Ishikawa (cell line): ENCODE results near the gene ARL3.

ENCODE experiments used
- CEBPB ChIP-seq: IDR thresholded peaks from 2 replicates; pipeline ENCODE4 v1.6.1; 2012
- CREB1 ChIP-seq: IDR thresholded peaks from 2 replicates; pipeline ENCODE4 v1.6.1; 2012; ENCODE audit warnings: low read depth
- EGR1 ChIP-seq: IDR thresholded peaks from 2 replicates; pipeline ENCODE4 v1.6.1; 2012
- EP300 ChIP-seq: IDR thresholded peaks from 2 replicates; pipeline ENCODE4 v1.6.1; 2012; ENCODE audit warnings: borderline replicate concordance
- FOXM1 ChIP-seq: IDR thresholded peaks from 2 replicates; pipeline ENCODE4 v1.6.1; 2012; ENCODE audit warnings: low read depth, borderline replicate concordance
- MAX ChIP-seq: IDR thresholded peaks from 2 replicates; pipeline ENCODE4 v1.6.1; 2012
- NFIC ChIP-seq: IDR thresholded peaks from 2 replicates; pipeline ENCODE4 v1.6.1; 2012
- RAD21 ChIP-seq: IDR thresholded peaks from 2 replicates; pipeline ENCODE4 v1.6.1; 2012; ENCODE audit warnings: low read depth
- REST ChIP-seq: IDR thresholded peaks from 2 replicates; pipeline ENCODE4 v1.6.1; 2012; ENCODE audit warnings: low read depth, mild to moderate bottlenecking
- TAF1 ChIP-seq: IDR thresholded peaks from 2 replicates; pipeline ENCODE4 v1.6.1; 2012; ENCODE audit warnings: low read depth, mild to moderate bottlenecking
- TEAD4 ChIP-seq: IDR thresholded peaks from 2 replicates; pipeline ENCODE4 v1.6.1; 2012
- YY1 ChIP-seq: IDR thresholded peaks from 2 replicates; pipeline ENCODE4 v1.6.1; 2012; ENCODE audit warnings: low read depth

GRCh38 chr10:102726274-102726673 is 12.1 kb upstream of the ARL3 start:
- no peak for TF ChIP-seq MAX
- no peak for TF ChIP-seq TAF1
- no peak for TF ChIP-seq FOXM1
- TF ChIP-seq REST, result no peak
- TF ChIP-seq CEBPB, result no peak
- no peak for TF ChIP-seq TEAD4
- TF ChIP-seq RAD21, result no peak
- no peak for TF ChIP-seq CREB1
- no peak for TF ChIP-seq YY1
- no peak for TF ChIP-seq EP300
- TF ChIP-seq EGR1, result no peak
- no peak for TF ChIP-seq NFIC
